Ramos (cell line): Measurements from ENCODE around the gene RPH3AL.
"Not testable (repeated sequence)": the region's sequence is repeated elsewhere in the genome, so short reads cannot be mapped to it uniquely, and the experiment has no call there.

Experiments used
- in situ Hi-C: fragments of 300-500 bp; cut with MboI; formaldehyde crosslinking; loops from one replicate; pipeline ENCODE4 v1.14.3; 2022; ENCODE audit warnings: low sequenced_read_pairs; ENCODE audit not compliant: unreplicated experiment

Gene RPH3AL

GRCh38 chr17:231191-231965 lies 121.2 kb downstream of the RPH3AL start:
- in situ Hi-C loops: no loop called here

DNA sequence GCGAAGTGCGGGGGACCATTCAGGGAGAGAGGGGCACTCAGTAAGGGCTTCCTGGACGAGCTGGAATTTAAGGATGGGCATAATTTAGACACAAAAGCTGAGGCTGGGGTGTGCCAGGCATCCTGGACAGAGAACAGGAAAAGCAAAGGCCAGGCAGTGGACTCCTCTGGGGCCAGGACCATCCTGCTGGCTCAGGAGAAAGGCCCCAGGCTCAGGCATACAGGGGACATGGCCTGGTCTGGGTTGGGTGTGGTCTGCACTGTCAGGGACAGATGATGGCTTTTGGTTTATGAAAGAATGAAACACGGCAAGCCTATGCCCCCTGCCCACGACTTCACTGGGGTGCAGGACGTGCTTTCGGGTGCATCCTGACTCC lies 122.2 kb downstream of the RPH3AL start:
- in situ Hi-C loops: no loop called here

GRCh38 chr17:229709-230394 lies 122.8 kb downstream of the RPH3AL start:
- in situ Hi-C loops: no loop called here

DNA sequence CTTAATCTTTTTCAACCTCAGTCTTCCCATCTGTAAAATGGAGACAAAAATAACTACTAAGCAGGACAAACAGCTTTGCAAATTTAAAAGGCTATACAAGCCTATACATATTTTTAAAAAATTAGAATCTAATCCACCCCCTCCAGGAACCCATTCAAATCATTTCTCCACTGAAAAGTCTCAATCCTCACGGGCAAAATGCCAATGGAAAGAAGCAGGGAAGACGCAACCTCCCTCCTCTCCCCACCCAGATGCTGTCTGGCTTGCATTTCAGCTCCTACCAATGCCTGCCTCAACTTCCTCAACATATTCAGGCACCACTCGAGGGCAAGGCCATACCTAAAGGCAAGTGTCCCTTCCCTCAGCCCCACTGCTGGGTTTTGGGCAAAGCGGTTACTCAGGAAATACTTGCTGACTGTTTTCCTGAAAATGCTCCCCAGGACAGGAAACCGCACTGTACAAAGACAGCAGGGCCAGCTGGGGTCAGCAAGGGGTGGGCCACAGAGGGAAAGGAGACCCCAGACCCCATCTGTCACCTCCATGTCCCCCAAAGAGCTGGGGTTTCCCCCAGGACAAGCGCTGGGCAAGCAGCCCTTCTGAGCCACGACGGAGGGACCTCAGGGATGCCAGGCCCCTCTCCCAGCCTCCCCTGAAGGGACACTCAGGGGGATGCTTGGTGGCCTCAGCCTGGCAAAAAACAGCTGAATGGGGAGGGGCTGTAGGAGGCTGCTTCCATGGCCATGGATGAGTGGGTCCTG lies 123.5 kb downstream of the RPH3AL start:
- in situ Hi-C loops: no loop called here

- in situ Hi-C loops: no loop called here
Measured at GRCh38 chr17:227946-228615, 124.5 kb downstream of the RPH3AL start.

DNA sequence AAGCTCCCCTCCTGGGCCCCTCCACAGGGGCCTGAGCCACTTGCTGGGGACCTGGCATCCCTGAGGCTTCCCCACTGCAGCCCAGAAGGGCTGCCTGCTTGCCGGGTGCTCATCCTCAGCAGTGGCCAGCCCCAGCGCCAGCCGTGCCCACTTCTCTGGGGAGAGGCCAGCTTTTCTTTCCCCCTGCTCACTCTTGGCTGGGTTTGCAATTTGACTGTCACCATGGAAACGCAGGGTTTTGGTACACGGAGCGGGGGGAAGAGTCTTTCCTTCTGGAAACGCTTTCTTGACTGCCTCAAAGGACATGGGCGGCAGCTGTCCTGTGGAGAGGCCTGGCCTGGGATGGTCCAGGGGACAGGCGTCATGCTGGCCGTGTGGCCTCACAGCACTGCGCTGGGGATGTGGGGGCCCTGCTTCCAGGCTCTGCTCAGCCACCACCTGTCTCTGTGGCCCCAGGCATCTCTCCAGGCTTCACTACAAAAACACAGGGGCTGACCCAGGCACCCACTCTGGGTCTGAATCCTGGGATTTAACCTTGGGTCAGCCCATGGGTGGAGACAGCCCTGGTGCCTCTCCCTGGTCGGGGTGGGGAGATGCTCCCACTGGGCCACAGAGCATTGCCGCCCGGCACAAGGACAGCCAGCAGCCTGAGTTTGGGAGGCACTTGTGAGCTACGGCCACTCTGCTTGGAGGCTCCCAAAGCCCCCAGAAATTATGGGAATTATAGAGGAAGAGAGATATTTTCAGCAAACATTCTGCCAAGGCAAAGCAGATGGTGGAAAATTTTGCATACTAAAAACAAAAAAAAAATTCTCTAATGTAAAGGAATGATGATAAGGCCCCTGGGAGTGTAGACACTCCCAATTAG lies 125.3 kb downstream of the RPH3AL start:
- in situ Hi-C loops: no loop called here

- in situ Hi-C loops: no loop called here
Measured at GRCh38 chr17:226108-227077, 126.2 kb downstream of the RPH3AL start.

DNA sequence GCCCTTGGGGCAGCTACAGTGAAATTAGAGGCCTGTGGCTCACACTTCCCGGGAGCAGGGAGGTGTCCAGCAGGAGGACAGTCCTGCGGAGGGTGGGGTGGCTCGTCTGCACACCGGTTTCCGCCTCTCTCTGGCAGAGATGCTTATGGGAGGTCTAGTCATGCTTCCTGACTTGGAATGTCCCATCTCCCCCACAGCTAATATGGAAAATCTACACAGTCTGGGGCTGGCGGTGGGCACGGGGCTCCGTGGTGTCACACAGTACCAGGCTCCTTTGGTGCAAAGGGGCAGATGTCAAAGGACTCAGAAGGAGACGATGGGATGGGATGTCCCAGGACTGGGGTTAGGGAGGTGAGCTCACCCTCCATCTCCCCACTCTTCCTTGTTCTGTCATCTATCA lies 127.1 kb downstream of the RPH3AL start:
- in situ Hi-C loops: no loop called here

GRCh38 chr17:224576-224975 lies 128.0 kb downstream of the RPH3AL start:
- in situ Hi-C loops: not testable (repeated sequence)

- in situ Hi-C loops: no loop called here
Measured at GRCh38 chr17:223723-224471, 128.7 kb downstream of the RPH3AL start.

- in situ Hi-C loops: no loop called here
Measured at GRCh38 chr17:222172-222571, 130.4 kb downstream of the RPH3AL start.

- in situ Hi-C loops: no loop called here
Measured at GRCh38 chr17:219696-220095, 132.9 kb downstream of the RPH3AL start.

GRCh38 chr17:218432-219110 lies 134.0 kb downstream of the RPH3AL start:
- in situ Hi-C loops: no loop called here

DNA sequence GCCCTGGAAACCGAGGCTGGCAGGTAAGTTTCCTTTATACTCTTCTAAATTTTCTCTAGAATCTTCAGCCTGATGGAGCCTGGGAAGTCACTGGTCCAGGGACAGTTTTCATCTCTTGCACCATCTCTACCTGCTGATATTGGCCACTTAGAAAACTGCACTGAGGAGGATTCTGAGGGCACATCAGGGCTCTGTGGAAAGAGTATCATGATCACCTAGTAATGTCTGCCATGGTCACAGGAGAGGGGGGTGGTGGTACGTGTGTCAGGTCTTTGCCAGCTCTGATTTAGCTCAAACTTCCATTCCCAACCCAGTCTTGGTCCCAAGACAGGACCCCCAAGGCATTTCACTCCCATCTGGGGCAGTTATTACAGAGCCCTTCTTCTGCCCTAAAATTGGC lies 136.0 kb downstream of the RPH3AL start:
- in situ Hi-C loops: no loop called here

DNA sequence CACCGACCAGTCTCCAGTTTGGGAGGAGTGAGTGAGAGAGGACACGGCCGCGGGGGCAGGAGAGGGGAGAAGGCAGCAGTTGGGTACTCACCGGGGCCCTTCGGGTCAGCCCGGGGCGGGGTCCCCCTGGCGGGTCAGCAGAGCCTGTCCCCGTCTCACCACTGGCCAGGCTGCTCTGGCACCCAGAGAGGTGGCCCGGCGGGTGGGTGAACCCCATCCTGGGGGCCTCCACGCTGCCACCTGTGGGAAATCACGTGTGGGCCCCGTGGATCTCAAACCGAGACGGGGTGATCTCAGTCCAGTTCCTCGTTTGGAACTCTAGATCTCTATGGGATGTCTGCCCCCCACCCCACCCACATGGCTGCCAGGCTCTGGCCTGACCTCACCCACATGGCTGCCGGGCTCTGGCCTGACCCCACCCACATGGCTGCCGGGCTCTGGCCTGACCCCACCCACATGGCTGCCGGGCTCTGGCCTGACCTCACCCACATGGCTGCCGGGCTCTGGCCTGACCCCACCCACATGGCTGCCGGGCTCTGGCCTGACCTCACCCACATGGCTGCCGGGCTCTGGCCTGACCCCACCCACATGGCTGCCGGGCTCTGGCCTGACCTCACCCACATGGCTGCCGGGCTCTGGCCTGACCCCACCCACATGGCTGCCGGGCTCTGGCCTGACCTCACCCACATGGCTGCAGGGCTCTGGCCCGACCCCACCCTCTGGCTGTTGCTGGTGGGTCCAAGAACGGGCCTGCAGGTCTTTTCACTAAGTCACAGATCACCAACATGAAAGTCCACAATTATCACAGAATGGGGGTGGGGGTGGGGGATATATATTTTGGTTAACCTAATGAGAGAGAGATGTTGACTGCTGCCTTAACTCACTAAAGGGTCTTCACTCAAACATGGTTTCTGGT lies 136.8 kb downstream of the RPH3AL start:
- in situ Hi-C loops: not testable (repeated sequence)

- in situ Hi-C loops: no loop called here
Measured at GRCh38 chr17:214881-215331, 137.7 kb downstream of the RPH3AL start.
